GM12873 (cell line): Measurements from ENCODE around the gene KPNA4.

Experiments
- CTCF ChIP-seq: IDR thresholded peaks from 2 replicates; pipeline ENCODE4 v1.5.1; 2012; ENCODE audit warnings: low read depth, mild to moderate bottlenecking, moderate library complexity, low read length, control low read depth; ENCODE audit not compliant: insufficient read depth; ENCODE audit errors: missing control alignments

The KPNA4 gene

GRCh38 chr3:160464321-160464720, 101.0 kb downstream of the KPNA4 start:
- no peak for TF ChIP-seq CTCF

- TF ChIP-seq CTCF, result no peak
Observed at GRCh38 chr3:160460033-160460432, 105.3 kb downstream of the KPNA4 start.

- TF ChIP-seq CTCF, result no peak
Observed at GRCh38 chr3:160459450-160459970, 105.9 kb downstream of the KPNA4 start.

GRCh38 chr3:160458151-160458550, 107.2 kb downstream of the KPNA4 start:
- no peak for TF ChIP-seq CTCF

GRCh38 chr3:160455846-160456245, 109.5 kb downstream of the KPNA4 start:
- no peak for TF ChIP-seq CTCF

- no peak for TF ChIP-seq CTCF
Observed at GRCh38 chr3:160454995-160455394, 110.4 kb downstream of the KPNA4 start.

GRCh38 chr3:160451602-160452001, 113.8 kb downstream of the KPNA4 start:
- no peak for TF ChIP-seq CTCF
